COR-L47 (cell line): ENCODE measurements around the gene NRN1L.
"Not testable (repeated sequence)": the region's sequence is repeated elsewhere in the genome, so short reads cannot be mapped to it uniquely, and the experiment has no call there.

Experiments
- DNase-seq: peaks from one replicate; lab custom pipeline; 2025; lab: John Stamatoyannopoulos, UW

Gene NRN1L

DNA sequence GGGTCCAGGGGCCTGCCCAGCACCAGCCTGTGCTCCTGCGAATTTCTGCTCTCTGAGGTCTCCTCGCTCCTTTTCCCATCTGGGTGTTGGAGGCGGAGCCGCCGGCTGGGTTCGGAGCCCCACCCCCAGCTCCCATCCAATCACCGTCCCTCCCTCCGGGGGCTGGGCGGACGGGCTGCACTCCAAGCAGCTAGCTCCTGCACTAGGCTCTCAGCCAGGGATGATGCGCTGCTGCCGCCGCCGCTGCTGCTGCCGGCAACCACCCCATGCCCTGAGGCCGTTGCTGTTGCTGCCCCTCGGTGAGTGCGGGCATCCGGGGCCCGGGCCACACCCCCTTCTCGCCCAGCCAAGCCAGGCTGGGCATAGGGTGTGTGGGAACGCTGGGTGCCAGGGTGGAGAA lies at the start of gene NRN1L:
TSS of gene NRN1L (plus strand) at position 202 of the 400 bp plus-strand sequence. CDS start at position 221, 19 bp downstream.
- no peak for DNase-seq

DNA sequence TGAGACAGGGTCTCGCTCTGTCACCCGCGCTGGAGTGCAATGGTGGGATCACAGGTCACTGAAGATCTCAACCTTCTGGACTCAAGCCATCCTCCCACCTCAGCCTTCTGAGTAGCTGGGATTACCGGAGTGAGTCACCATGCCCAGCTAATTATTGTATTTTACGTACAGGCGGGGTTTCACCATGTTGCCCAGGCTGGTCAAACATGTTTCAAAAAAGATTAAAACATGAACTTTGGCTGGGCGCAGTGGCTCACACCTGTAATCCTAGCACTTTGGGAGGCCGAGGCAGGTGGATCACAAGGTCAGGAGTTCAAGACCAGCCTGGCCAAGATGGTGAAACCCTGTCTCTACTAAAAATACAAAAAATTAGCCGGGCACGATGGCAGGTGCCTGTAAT lies 47.5 kb upstream of the NRN1L start:
- not testable (repeated sequence) for DNase-seq

DNA sequence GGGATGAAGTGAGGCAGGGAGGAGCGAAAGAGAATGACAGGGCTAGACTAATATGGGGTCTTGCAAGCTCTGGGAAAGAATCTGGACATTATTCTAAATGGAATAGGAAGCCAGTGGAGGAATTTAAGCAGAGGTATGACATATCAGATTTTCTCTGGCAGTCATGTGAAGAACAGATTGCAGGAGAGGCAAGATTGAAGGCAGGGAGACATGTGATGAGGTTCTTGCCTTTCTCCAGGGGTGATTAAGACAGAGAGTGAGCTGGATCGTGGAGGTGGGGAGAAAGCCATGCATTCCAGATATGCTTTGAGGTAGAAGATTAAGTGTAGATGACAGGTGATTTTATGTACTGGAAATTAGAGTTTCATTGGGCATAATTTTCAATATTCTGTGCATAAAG lies 46.9 kb upstream of the NRN1L start:
- DNase-seq: no peak

DNA sequence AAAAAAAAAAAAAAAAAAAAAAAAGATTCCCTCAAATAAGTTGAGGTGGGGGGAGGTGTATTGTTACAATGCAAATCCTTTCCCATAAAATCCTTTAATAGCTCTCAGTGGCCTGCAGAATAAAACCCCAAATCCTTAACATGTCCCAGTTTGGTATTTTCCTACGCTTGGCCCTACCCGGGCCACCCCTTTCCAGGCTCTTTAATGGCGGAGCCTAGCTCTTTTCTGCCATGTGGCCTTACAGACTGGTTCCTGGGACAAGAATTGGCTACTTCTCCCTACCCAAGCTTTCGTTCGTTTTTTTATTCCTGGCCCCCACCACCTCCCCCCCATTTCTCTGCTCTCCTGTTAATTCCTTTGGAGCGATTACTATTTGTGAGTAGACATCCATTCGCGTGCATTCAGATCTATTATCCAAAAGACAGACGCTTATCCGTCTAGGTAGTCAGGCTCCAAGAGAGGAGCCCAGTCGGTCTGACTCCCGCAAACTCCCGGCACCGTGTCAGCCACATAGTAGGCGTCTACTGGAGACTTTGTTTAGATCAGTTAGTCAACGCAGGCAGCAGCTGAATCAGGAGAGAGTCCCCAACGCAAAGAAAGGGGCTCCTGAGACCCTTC lies 43.4 kb upstream of the NRN1L start:
- DNase-seq: no peak

DNA sequence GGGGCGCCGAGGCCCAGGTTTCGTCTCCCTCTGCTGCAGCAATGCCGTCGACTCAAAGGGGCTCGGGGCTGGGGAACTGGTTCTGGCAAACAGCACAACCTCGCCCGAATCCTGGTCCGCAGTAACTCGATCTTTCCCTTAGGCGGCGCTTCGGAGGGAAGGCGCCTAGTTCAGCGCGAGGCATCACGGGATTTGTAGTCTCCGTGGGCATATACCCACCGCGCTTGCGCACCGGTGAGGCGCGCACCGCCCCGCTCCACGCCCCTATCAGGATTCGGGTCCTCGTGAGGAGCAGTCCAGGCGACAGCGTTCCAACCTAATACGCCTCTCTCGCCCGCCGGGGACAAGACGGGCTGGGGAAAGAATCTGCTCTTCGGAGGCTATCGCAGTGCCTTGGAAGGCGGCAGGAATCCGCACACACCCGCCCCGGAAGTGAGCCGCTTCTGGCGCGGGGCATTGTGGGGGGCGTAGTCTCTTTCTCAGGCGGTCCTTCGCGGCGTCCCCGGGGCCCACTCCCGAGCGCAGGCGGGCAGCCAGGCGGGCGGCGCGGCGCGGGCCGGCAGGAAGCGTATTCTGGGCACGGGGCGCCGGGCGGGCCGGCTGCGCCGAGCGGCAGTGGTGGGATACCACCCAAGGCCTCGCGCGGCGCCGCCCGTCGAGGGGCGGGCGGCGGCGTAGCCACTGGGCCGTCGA lies 42.7 kb upstream of the NRN1L start, which contains the start of gene THAP11:
TSS of gene THAP11 (plus strand) at position 505 of the 693 bp plus-strand sequence. CDS start 235 bp downstream, outside the sequence.
- DNase-seq: peak; percentile 95

DNA sequence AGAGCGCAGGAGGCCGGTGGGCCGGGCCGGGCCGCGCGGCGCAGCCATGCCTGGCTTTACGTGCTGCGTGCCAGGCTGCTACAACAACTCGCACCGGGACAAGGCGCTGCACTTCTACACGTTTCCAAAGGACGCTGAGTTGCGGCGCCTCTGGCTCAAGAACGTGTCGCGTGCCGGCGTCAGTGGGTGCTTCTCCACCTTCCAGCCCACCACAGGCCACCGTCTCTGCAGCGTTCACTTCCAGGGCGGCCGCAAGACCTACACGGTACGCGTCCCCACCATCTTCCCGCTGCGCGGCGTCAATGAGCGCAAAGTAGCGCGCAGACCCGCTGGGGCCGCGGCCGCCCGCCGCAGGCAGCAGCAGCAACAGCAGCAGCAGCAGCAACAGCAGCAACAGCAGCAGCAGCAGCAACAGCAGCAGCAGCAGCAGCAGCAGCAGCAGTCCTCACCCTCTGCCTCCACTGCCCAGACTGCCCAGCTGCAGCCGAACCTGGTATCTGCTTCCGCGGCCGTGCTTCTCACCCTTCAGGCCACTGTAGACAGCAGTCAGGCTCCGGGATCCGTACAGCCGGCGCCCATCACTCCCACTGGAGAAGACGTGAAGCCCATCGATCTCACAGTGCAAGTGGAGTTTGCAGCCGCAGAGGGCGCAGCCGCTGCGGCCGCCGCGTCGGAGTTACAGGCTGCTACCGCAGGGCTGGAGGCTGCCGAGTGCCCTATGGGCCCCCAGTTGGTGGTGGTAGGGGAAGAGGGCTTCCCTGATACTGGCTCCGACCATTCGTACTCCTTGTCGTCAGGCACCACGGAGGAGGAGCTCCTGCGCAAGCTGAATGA lies 42.0 kb upstream of the NRN1L start:
- peak; percentile 62 for DNase-seq

DNA sequence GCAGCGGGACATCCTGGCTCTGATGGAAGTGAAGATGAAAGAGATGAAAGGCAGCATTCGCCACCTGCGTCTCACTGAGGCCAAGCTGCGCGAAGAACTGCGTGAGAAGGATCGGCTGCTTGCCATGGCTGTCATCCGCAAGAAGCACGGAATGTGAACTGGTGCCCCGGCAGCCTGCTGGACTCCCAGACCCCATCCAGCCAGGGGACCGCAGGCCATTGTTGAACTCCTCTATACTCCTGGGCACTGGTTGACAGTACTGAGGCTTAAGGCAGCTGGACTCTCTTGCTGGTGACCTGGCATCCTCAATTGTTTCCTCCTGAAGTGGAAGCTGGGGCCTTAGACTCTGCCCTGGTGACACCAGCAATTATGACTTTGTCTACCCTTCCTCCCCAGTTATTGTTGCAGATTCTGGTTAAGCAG lies 41.3 kb upstream of the NRN1L start:
- DNase-seq: no peak

DNA sequence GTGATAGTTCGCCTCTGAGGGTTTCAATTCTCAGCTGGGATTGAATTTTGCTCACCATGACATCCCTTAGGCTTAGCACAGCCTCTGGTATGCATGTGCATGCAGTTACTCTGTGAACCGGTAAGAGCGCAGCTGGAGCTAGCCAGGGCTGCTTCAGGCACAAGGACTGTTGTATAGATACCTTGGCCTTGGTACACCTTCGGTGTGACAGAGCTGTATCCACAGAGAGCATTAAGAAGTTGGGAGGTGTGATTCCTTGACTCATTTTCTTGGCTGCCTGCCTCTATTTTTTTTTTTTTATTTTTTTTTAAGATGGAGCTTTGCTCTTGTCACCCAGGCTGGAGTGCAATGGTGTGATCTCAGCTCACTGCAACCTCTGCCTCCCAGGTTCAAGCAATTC lies 40.2 kb upstream of the NRN1L start:
- DNase-seq: no peak

DNA sequence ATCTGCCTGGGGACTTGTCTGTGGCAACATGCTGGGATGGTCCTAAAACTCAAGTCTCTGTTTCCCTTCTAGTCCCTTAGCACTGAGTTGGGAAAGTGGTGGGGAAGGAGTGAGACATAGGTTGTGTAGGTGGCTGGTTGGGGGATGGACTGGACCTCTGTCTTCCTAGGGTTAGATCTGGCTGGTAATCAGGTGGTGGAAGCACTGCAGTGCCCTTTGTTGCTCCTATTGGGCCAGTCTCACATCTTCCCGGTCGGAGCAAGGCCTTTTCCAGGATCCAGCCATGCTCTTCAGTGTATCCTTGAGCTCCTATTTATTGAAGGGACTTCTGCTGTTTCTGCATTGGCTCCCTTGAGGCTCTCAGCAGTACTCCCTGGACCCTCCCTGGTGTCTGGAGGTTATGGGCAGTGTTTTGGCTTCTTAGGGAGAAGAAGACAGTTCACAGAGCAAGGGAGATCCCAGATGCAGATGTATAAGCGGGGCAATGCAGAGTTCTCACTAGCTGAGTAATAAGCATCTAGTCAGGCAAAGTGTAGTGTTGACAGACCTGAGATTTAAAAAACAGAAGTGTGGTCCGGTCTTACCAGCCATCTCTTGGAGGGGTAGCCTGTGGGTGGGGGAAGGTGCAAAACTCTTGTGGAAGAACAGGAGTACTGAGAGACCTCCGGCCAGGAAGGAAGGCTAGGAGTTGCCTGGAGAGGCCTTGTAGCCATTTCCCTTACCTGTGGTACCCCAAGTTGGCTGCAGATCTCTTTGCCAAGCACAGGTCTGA lies 39.2 kb upstream of the NRN1L start:
- DNase-seq: no peak

DNA sequence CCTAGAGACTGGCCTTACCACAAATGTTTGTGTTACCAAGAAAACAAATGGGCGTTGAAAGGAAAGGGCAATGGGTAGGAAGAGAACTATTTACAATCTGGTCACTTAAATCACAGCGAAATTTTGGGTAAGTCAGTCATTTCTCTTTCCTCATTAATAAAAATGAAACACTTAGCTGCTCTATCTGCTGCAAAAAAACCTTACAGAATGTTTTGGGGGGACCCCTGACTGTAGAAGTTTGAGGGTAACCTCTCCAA lies 38.7 kb upstream of the NRN1L start:
- DNase-seq: no peak

DNA sequence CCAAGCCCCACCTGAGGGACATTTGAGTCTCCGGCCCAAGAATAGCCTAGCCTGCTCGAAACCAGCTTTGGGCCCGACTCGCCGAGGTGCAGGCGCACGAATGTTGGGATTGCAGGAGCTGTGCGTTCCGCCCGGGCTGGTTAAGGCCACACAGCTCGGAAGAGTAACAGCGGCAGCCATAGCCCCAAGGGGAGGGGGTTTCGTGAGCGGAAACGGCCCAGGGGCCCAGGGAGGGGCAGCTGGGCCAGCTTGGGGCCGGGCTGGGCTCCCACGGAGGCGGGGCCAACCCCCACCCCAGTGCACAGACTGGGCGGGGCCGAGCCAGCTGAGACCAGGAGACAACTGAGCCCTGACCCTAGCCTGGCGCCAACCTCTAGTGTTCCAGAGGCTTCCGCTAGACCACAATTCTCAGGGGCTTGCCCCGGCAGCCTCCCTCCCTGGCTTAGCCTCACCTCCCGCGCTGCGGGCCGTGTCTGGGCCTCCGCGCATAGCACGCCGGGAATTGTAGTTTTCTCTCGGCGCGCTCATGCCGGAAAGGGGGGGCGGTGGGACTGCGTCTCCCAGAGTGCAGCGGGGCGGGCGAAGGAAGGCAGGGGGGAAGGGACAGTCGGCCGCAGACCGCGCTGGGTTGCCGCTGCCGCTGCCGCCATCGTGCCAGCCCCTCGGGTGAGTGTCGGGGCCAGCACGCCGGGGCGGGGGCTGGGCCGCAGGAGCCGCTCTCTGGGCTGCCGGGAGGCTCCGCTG lies 38.2 kb upstream of the NRN1L start, which contains the start of gene NUTF2:
TSS of gene NUTF2 (plus strand) at position 614 of the 744 bp plus-strand sequence. CDS start 18,198 bp downstream, outside the sequence.
- DNase-seq: peak; percentile 93

DNA sequence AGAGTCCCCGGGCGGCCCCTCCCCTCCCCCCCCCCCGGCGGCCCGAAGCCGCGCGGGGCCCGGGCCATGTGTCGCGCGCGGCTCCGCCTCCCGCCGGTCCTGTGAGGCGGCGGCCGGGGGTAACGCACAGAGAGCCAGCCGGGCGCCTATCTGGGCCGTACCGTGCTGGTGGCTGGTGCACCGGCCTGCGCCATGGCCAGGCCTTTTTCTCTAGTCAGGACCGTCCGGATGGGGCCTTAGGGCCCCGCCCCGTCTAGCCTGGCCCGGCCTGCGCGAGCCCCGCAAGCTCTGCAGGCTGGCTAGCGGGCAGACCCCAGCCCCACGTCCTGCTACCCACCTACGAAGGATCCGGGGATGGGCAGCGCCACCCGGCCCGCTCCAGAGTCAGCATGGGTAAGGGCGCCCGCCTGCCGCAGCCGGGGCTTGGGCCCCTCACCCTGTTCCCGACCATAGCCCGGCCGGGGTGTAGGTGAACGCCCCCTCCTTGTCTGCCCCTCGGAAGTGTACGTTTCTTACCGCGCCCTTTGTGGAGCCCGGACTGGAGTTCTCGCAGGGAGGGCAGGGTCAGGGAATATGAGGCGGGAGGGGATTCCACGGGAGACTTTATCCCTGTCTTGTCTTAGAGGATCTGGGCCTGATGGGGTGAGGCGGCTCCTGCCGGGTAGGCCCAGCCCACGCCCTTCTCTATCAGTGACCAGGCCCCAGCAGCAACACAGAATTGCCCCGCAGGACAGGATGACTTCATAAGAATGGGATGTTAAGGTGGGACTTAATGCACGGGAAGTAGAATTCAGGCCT lies 37.4 kb upstream of the NRN1L start, which contains the start of gene CENPT:
TSS of gene CENPT (minus strand) at position 630 of the 798 bp plus-strand sequence. CDS start 13,834 bp downstream, outside the sequence.
- peak; percentile 62 for DNase-seq

DNA sequence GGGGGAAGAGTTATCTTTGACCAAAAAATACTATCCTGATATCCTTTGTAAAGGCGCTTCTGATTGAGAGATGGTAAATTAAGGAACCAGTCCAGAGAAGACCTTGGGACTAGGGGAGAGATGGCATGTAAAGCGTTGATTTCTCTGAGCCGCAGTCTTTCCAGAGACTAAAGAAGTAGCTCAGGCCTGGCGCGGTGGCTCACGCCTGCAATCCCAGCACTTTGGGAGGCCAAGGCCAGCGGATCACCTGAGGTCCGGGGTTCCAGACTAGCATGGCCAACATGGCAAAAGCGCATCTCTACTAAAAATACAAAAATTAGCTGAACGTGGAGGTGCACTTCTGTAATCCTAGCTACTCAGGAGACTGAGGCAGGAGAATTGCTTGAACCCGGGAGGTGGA lies 36.6 kb upstream of the NRN1L start:
- no peak for DNase-seq

DNA sequence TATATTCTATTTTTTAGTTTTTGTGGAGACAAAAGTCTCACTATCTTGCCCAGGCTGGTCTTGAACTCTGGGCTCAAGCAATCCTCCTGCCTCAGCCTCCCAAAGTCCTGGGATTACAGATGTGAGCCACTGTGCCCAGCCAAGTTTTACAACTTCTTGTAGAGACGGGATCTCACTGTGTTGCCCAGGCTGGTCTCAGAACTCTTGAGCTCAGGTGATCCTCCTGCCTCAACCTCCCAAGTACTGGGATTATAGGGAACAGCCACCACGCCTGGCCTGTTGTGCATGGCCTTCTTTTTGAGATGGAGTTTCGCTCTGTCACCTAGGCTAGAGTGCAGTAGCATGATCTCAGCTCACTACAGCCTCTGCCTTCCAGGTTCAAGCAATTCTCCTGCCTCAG lies 31.0 kb upstream of the NRN1L start:
- no peak for DNase-seq

DNA sequence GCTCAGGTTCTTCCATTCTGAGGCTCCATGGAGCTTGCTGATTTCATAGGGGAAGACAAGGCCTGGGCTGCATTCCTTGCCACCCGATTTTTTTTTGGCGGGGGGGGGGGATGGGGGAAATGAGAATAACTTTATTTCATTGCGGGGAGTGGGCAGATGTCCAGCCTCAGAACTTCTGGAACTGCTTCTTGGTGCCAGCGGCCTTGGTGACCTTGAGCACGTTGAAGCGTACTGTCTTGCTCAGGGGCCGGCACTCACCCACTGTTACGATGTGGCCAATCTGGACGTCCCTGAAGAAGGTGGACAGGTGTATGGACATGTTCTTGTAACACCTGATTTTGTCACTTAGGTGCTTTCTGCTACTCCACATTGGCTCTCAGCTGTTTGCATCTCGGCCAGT lies 28.9 kb upstream of the NRN1L start:
- DNase-seq: no peak

DNA sequence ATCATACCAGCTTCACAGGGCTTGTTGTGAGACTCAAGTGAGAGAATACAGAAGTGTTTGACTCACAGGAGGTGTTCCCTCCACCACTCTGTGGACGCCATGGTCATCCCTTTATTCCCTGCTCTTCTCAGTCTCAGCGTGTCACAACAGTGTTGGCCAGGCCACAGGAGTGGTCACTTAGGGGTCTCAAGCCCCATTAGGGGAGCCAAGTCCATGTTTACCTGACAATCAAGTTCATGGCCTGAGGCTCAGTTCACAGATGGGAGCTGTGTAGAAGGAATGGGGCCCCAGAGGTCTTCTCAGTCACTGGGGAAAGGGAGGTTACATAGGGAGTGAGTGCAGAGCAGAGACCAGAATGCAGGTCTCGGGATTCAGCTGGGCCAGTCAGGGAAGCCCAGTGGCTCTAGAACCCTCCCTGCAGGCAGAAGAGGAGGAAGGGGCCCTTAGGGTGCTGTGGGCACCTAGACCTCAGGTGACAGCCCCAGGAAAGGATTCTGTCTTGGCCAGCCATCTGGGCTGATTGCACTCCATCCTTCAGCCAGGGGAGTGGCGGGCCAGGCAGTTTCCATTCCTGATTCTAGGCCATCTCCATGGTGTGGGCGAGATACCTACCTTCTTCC lies 27.6 kb upstream of the NRN1L start:
- DNase-seq: no peak

DNA sequence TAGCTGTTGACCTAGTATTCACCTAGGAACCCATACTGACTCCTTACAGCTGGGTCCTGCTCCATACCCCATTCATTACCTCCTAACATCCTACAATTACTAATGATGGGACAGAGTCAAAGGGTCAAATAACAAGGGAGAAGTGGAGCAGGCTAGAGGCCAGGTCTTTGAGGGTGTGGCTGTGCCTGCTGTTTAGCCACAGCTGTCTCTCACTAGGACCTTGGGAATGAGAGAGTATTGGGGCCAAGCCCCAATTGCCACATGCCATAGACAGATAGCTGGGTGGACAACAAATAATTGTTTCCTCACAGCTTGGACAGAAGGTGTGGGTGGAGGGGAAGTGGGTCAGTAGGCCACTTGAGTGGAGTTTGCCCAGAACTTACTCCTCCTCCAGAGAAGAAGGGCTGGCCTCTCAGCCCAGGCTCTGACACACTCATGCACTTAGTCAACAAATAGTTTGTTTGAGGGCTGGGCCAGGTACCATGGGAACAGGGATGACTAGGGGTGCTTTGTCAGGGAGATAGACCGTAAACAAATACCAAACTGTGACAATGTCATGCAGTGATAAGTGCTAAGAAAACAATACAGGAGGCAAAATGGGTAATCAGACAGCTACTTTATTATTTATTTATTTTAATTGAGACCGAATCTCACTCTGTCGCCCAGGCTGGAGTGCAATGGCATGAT lies 27.0 kb upstream of the NRN1L start:
- peak; percentile 94 for DNase-seq

DNA sequence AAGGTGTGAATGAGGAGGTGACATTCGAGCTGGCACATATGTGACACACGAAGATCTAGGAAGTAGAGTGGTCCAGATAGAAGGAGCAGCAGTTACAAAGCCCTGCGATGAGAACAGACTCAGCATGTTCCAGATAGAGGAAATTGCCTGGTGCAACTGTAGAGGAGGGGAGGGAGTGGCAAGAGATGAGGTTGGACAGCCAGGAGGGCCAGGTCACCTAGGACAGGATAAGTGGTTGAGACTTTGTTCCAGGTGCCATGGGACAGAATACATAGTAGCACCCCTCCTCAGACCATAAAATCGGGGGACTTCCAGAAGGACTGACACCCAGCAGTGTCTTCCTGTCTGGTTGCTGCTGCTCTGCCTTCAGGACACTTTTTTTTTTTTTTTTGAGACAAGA lies 26.2 kb upstream of the NRN1L start:
- DNase-seq: no peak
